ENCODE data around the gene JHY.
A peak's percentile ranks its signal among the peaks of the same experiment; 100 is the strongest.

JHY gene

GRCh38 chr11:122897606-122898210, 15.1 kb downstream of the JHY start:
- H3K9me3 ChIP-seq (ENCODE audit: control insufficient read depth in 5 of 5, low read length in 5 of 5): no peaks in the 10 kb centered on the region
- H3K36me3 ChIP-seq (ENCODE audit: control insufficient read depth in 5 of 5, insufficient read depth in 5 of 5, low read length in 5 of 5): peaks cover 0 to 6% (median 0%) of the 10 kb centered on the region in 5 donors
- H3K9ac ChIP-seq (ENCODE audit: low read length in 5 of 5): no peak overlapping the region
- H3K27ac ChIP-seq (ENCODE audit: low read depth, low read length): no peak overlapping the region
- no peaks in the 10 kb centered on the region for H3K27me3 ChIP-seq (ENCODE audit: control insufficient read depth in 5 of 5, insufficient read depth in 4 of 5, low read length in 5 of 5)
- H3K4me1 ChIP-seq (ENCODE audit: control insufficient read depth in 5 of 5, insufficient read depth in 5 of 5, low read length in 5 of 5): peaks cover 2 to 24% (median 13%) of the 10 kb centered on the region in 5 donors
- no peak overlapping the region for H3K4me3 ChIP-seq (ENCODE audit: low read depth in 1 of 5, low read length in 5 of 5)

- Histone ChIP-seq H3K27me3 (ENCODE audit: control insufficient read depth in 5 of 5, insufficient read depth in 4 of 5, low read length in 5 of 5) (no peaks in the 10 kb centered on the region), H3K4me1 (ENCODE audit: control insufficient read depth in 5 of 5, insufficient read depth in 5 of 5, low read length in 5 of 5) (peaks cover 2 to 24% (median 13%) of the 10 kb centered on the region in 5 donors), H3K9ac (ENCODE audit: low read length in 5 of 5) (peak overlapping the region in 1 of 5 donors; percentile 41), H3K4me3 (ENCODE audit: low read depth in 1 of 5, low read length in 5 of 5) (no peak overlapping the region), H3K9me3 (ENCODE audit: control insufficient read depth in 5 of 5, low read length in 5 of 5) (no peaks in the 10 kb centered on the region), H3K27ac (ENCODE audit: low read depth, low read length) (peak overlapping the region; percentile 24), H3K36me3 (ENCODE audit: control insufficient read depth in 5 of 5, insufficient read depth in 5 of 5, low read length in 5 of 5) (peaks cover 0 to 6% (median 0%) of the 10 kb centered on the region in 5 donors)
Observed at GRCh38 chr11:122898799-122899198, 16.2 kb downstream of the JHY start.

GRCh38 chr11:122900587-122901202, 18.1 kb downstream of the JHY start:
- no peak overlapping the region for H3K9ac ChIP-seq (ENCODE audit: low read length in 5 of 5)
- H3K36me3 ChIP-seq (ENCODE audit: control insufficient read depth in 5 of 5, insufficient read depth in 5 of 5, low read length in 5 of 5): peaks cover 0 to 12% (median 0%) of the 10 kb centered on the region in 5 donors
- no peak overlapping the region for H3K27ac ChIP-seq (ENCODE audit: low read depth, low read length)
- H3K4me3 ChIP-seq (ENCODE audit: low read depth in 1 of 5, low read length in 5 of 5): no peak overlapping the region
- H3K27me3 ChIP-seq (ENCODE audit: control insufficient read depth in 5 of 5, insufficient read depth in 4 of 5, low read length in 5 of 5): no peaks in the 10 kb centered on the region
- no peaks in the 10 kb centered on the region for H3K9me3 ChIP-seq (ENCODE audit: control insufficient read depth in 5 of 5, low read length in 5 of 5)
- peaks cover 2 to 24% (median 13%) of the 10 kb centered on the region in 5 donors for H3K4me1 ChIP-seq (ENCODE audit: control insufficient read depth in 5 of 5, insufficient read depth in 5 of 5, low read length in 5 of 5)

- H3K4me3 ChIP-seq (ENCODE audit: low read depth in 1 of 5, low read length in 5 of 5): no peak overlapping the region
- no peak overlapping the region for H3K27ac ChIP-seq (ENCODE audit: low read depth, low read length)
- H3K36me3 ChIP-seq (ENCODE audit: control insufficient read depth in 5 of 5, insufficient read depth in 5 of 5, low read length in 5 of 5): peaks cover 0 to 7% (median 0%) of the 10 kb centered on the region in 5 donors
- peaks cover 2 to 24% (median 13%) of the 10 kb centered on the region in 5 donors for H3K4me1 ChIP-seq (ENCODE audit: control insufficient read depth in 5 of 5, insufficient read depth in 5 of 5, low read length in 5 of 5)
- no peak overlapping the region for H3K9ac ChIP-seq (ENCODE audit: low read length in 5 of 5)
- no peaks in the 10 kb centered on the region for H3K9me3 ChIP-seq (ENCODE audit: control insufficient read depth in 5 of 5, low read length in 5 of 5)
- no peaks in the 10 kb centered on the region for H3K27me3 ChIP-seq (ENCODE audit: control insufficient read depth in 5 of 5, insufficient read depth in 4 of 5, low read length in 5 of 5)
Observed at GRCh38 chr11:122902951-122903350, 20.4 kb downstream of the JHY start.

DNA sequence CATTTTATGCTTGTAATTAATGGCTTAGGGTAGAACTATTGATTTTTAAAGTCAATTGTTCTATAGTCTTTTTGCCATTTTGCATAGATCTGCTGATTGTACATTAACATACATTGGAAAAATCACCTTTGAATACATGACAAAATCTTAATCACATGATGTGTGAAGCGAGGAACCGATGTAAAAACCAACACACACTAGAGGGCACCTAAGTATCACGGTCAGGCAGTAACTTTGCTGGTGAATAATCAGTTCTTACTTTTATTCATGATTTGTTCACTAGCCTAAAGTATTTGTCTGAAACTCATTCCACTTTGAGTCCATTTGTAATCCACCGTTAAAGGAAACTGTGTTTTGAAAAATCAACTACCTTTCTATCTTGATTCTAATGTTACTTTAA, 28.2 kb downstream of the JHY start:
- H3K36me3 ChIP-seq (ENCODE audit: control insufficient read depth in 5 of 5, insufficient read depth in 5 of 5, low read length in 5 of 5): no peaks in the 10 kb centered on the region
- no peak overlapping the region for H3K27ac ChIP-seq (ENCODE audit: low read depth, low read length)
- no peaks in the 10 kb centered on the region for H3K9me3 ChIP-seq (ENCODE audit: control insufficient read depth in 5 of 5, low read length in 5 of 5)
- no peak overlapping the region for H3K9ac ChIP-seq (ENCODE audit: low read length in 5 of 5)
- H3K4me3 ChIP-seq (ENCODE audit: low read depth in 1 of 5, low read length in 5 of 5): no peak overlapping the region
- H3K27me3 ChIP-seq (ENCODE audit: control insufficient read depth in 5 of 5, insufficient read depth in 4 of 5, low read length in 5 of 5): no peaks in the 10 kb centered on the region
- H3K4me1 ChIP-seq (ENCODE audit: control insufficient read depth in 5 of 5, insufficient read depth in 5 of 5, low read length in 5 of 5): no peaks in the 10 kb centered on the region

DNA sequence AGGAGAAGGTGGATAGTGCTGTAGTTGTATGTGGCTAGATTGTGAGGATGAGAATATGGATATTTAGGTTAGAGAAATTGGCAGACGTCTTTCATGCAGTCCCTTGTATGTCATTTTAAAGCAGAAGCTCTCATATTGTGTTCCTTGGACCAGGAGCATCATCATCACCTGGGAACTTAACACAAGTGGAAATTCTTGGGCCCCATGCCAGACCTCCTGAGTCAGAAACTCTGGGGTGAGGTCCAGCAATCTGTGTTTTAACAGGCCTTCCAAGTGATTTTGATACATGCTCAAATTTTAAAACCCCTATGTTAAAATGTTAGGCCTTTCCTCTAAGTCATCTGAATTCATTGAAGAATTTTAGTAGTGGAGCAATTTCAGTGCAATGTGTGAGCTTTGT, 34.8 kb downstream of the JHY start:
- no peak overlapping the region for H3K27ac ChIP-seq (ENCODE audit: low read depth, low read length)
- H3K4me3 ChIP-seq (ENCODE audit: low read depth in 1 of 5, low read length in 5 of 5): no peak overlapping the region
- H3K9me3 ChIP-seq (ENCODE audit: control insufficient read depth in 5 of 5, low read length in 5 of 5): no peaks in the 10 kb centered on the region
- peaks cover 0 to 15% (median 12%) of the 10 kb centered on the region in 5 donors for H3K4me1 ChIP-seq (ENCODE audit: control insufficient read depth in 5 of 5, insufficient read depth in 5 of 5, low read length in 5 of 5)
- H3K36me3 ChIP-seq (ENCODE audit: control insufficient read depth in 5 of 5, insufficient read depth in 5 of 5, low read length in 5 of 5): no peaks in the 10 kb centered on the region
- no peak overlapping the region for H3K9ac ChIP-seq (ENCODE audit: low read length in 5 of 5)
- no peaks in the 10 kb centered on the region for H3K27me3 ChIP-seq (ENCODE audit: control insufficient read depth in 5 of 5, insufficient read depth in 4 of 5, low read length in 5 of 5)

DNA sequence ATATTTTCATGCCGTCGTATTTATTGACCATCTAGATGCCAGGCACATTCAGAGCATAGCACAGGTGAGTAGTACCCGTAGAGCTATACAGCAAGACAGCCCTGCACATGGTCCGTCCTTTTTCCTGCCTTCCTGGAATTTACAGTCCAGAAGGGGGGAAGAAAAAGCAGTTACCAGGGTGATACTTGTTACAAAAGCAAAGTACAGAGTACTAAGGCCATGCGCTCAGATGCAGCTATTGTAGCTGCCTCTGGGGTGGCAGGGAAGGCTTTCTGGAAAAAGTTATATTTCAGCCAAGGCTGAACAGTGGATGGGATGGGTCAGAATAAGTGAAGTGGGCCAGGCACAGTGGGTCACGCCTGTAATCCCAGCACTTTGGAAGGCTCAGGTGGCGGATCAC, 36.2 kb downstream of the JHY start:
- Histone ChIP-seq H3K27me3 (ENCODE audit: control insufficient read depth in 5 of 5, insufficient read depth in 4 of 5, low read length in 5 of 5) (no peaks in the 10 kb centered on the region), H3K4me3 (ENCODE audit: low read depth in 1 of 5, low read length in 5 of 5) (no peak overlapping the region), H3K4me1 (ENCODE audit: control insufficient read depth in 5 of 5, insufficient read depth in 5 of 5, low read length in 5 of 5) (peaks cover 0 to 20% (median 12%) of the 10 kb centered on the region in 5 donors), H3K9ac (ENCODE audit: low read length in 5 of 5) (no peak overlapping the region), H3K27ac (ENCODE audit: low read depth, low read length) (no peak overlapping the region), H3K9me3 (ENCODE audit: control insufficient read depth in 5 of 5, low read length in 5 of 5) (no peaks in the 10 kb centered on the region), H3K36me3 (ENCODE audit: control insufficient read depth in 5 of 5, insufficient read depth in 5 of 5, low read length in 5 of 5) (no peaks in the 10 kb centered on the region)

- Histone ChIP-seq H3K9ac (ENCODE audit: low read length in 5 of 5) (no peak overlapping the region), H3K4me1 (ENCODE audit: control insufficient read depth in 5 of 5, insufficient read depth in 5 of 5, low read length in 5 of 5) (peaks cover 0 to 20% (median 12%) of the 10 kb centered on the region in 5 donors), H3K27ac (ENCODE audit: low read depth, low read length) (no peak overlapping the region), H3K9me3 (ENCODE audit: control insufficient read depth in 5 of 5, low read length in 5 of 5) (no peaks in the 10 kb centered on the region), H3K27me3 (ENCODE audit: control insufficient read depth in 5 of 5, insufficient read depth in 4 of 5, low read length in 5 of 5) (no peaks in the 10 kb centered on the region), H3K36me3 (ENCODE audit: control insufficient read depth in 5 of 5, insufficient read depth in 5 of 5, low read length in 5 of 5) (peaks cover 0 to 7% (median 0%) of the 10 kb centered on the region in 5 donors), H3K4me3 (ENCODE audit: low read depth in 1 of 5, low read length in 5 of 5) (no peak overlapping the region)
Observed at GRCh38 chr11:122920579-122920978, 38.0 kb downstream of the JHY start.

DNA sequence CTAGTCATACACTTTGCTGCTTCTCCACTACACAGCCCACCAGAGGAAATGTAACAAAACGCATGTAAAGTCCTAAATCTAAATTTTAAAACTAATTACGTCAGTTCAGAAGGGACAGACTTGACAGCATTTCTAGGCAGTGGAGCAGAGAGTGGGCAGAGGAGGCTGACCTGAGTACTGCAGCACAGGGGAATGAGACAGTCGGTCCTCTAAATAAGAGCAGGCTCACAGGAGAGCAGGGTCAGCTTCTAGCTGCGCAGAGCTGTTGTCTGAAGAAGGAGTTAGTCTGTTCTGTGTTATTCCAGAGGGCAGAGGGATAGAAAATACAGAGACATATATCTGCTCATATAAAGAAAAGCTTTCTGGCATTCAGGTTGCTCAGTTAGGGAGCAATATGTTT, 40.3 kb downstream of the JHY start:
- H3K27ac ChIP-seq (ENCODE audit: low read depth, low read length): no peak overlapping the region
- H3K36me3 ChIP-seq (ENCODE audit: control insufficient read depth in 5 of 5, insufficient read depth in 5 of 5, low read length in 5 of 5): peaks cover 0 to 7% (median 0%) of the 10 kb centered on the region in 5 donors
- H3K9ac ChIP-seq (ENCODE audit: low read length in 5 of 5): no peak overlapping the region
- H3K4me3 ChIP-seq (ENCODE audit: low read depth in 1 of 5, low read length in 5 of 5): no peak overlapping the region
- H3K4me1 ChIP-seq (ENCODE audit: control insufficient read depth in 5 of 5, insufficient read depth in 5 of 5, low read length in 5 of 5): peaks cover 0 to 16% (median 10%) of the 10 kb centered on the region in 5 donors
- H3K27me3 ChIP-seq (ENCODE audit: control insufficient read depth in 5 of 5, insufficient read depth in 4 of 5, low read length in 5 of 5): no peaks in the 10 kb centered on the region
- no peaks in the 10 kb centered on the region for H3K9me3 ChIP-seq (ENCODE audit: control insufficient read depth in 5 of 5, low read length in 5 of 5)

- H3K9me3 ChIP-seq (ENCODE audit: control insufficient read depth in 5 of 5, low read length in 5 of 5): no peaks in the 10 kb centered on the region
- peaks cover 0 to 12% (median 6%) of the 10 kb centered on the region in 5 donors for H3K4me1 ChIP-seq (ENCODE audit: control insufficient read depth in 5 of 5, insufficient read depth in 5 of 5, low read length in 5 of 5)
- peaks cover 0 to 7% (median 0%) of the 10 kb centered on the region in 5 donors for H3K36me3 ChIP-seq (ENCODE audit: control insufficient read depth in 5 of 5, insufficient read depth in 5 of 5, low read length in 5 of 5)
- H3K27me3 ChIP-seq (ENCODE audit: control insufficient read depth in 5 of 5, insufficient read depth in 4 of 5, low read length in 5 of 5): no peaks in the 10 kb centered on the region
- H3K27ac ChIP-seq (ENCODE audit: low read depth, low read length): no peak overlapping the region
- H3K9ac ChIP-seq (ENCODE audit: low read length in 5 of 5): no peak overlapping the region
- no peak overlapping the region for H3K4me3 ChIP-seq (ENCODE audit: low read depth in 1 of 5, low read length in 5 of 5)
Observed at GRCh38 chr11:122923302-122923701, 40.7 kb downstream of the JHY start.

Data from subcutaneous abdominal adipose tissue (tissue), 5 donors.